ENCODE results near the gene PLEKHO2. TPM values are rescaled to one million over a fixed set of nuclear protein-coding genes. Genes with fewer than 3 reads are reported as not detected.

PLEKHO2 gene
- total and polyA plus RNA-seq, 10 donors, result 33.9 to 249 (median 141) TPM

GRCh38 chr15:64865998-64866520 lies 24.3 kb downstream of the PLEKHO2 start:
- Histone ChIP-seq H3K27me3 (replicated peaks in 1 of 7) (no peaks in the 10 kb centered on the region), H3K36me3 (peaks cover 6 to 97% (median 61%) of the 10 kb centered on the region in 6 donors), H3K27ac (peak overlapping the region; percentile 29 to 99 (median 80)), H3K4me1 (peaks cover 18 to 99% (median 80%) of the 10 kb centered on the region in 6 donors), H3K4me3 (no peak overlapping the region), H3K9me3 (no peaks in the 10 kb centered on the region)
- DNase-seq, result no peak
- 38 to 75% (median 70%) methylated on average over 1 to 6 of the region's 6 CpGs for WGBS, 5 donors
- no peak for TF ChIP-seq CTCF (IDR thresholded peaks at IDR 0.05 in 8 of 11, conservative IDR thresholded peaks at IDR 0.05 in 3 of 11)
- TF ChIP-seq POLR2A (IDR thresholded peaks at IDR 0.05), result no peak
- TF ChIP-seq POLR2AphosphoS5 (IDR thresholded peaks at IDR 0.05), result peak; percentile 57 to 84 (median 81)
- intact Hi-C loops (cut with DNase I; ENCODE audit: low total_unique reads), result no loop called here

GRCh38 chr15:64869501-64869900 lies 27.8 kb downstream of the PLEKHO2 start:
- peak overlapping the region; percentile 53 to 99 (median 83) for H3K27ac ChIP-seq

GRCh38 chr15:64870353-64870752 lies 28.6 kb downstream of the PLEKHO2 start:
- TF ChIP-seq POLR2A (IDR thresholded peaks at IDR 0.05) (no peak), POLR2AphosphoS5 (IDR thresholded peaks at IDR 0.05) (peak; percentile 60 to 87 (median 84)), CTCF (IDR thresholded peaks at IDR 0.05 in 8 of 11, conservative IDR thresholded peaks at IDR 0.05 in 3 of 11) (no peak)
- peak overlapping the region; percentile 54 to 99 (median 83) for H3K27ac ChIP-seq
- WGBS, 5 donors, result 14 to 48% (median 38%) methylated on average over 5 to 9 of the region's 9 CpGs

More at GRCh38 chr15:64869501-64869900, 27.8 kb downstream of the PLEKHO2 start:
- Histone ChIP-seq H3K4me3 (no peak overlapping the region), H3K4me1 (peaks cover 14 to 99% (median 83%) of the 10 kb centered on the region in 6 donors), H3K9me3 (no peaks in the 10 kb centered on the region), H3K27me3 (replicated peaks in 1 of 7) (no peaks in the 10 kb centered on the region), H3K36me3 (peaks cover 4 to 68% (median 36%) of the 10 kb centered on the region in 6 donors)
- intact Hi-C loops (cut with DNase I; ENCODE audit: low total_unique reads), result no loop called here
- no peak for DNase-seq
- no peak for TF ChIP-seq POLR2AphosphoS5 (IDR thresholded peaks at IDR 0.05)
- no peak for TF ChIP-seq POLR2A (IDR thresholded peaks at IDR 0.05)
- no peak for TF ChIP-seq CTCF (IDR thresholded peaks at IDR 0.05 in 8 of 11, conservative IDR thresholded peaks at IDR 0.05 in 3 of 11)

GRCh38 chr15:64875641-64876223 lies 34.0 kb downstream of the PLEKHO2 start:
- H3K4me3 ChIP-seq, result no peak overlapping the region
- H3K9me3 ChIP-seq, result no peaks in the 10 kb centered on the region
- intact Hi-C loops (cut with DNase I; ENCODE audit: low total_unique reads), result no loop called here
- 64 to 86% (median 77%) methylated on average over 3 of the region's 3 CpGs for whole genome bisulfite sequencing, 5 donors
- TF ChIP-seq POLR2AphosphoS5 (IDR thresholded peaks at IDR 0.05), result no peak
- no peak for TF ChIP-seq POLR2A (IDR thresholded peaks at IDR 0.05)
- no peak for TF ChIP-seq CTCF (IDR thresholded peaks at IDR 0.05 in 8 of 11, conservative IDR thresholded peaks at IDR 0.05 in 3 of 11)
- H3K27ac ChIP-seq, result peak overlapping the region; percentile 22 to 99 (median 84)
- no peaks in the 10 kb centered on the region for H3K27me3 ChIP-seq (replicated peaks in 1 of 7)
- peaks cover 38 to 98% (median 71%) of the 10 kb centered on the region in 6 donors for H3K4me1 ChIP-seq
- DNase-seq, result no peak
- H3K36me3 ChIP-seq, result peaks cover 0 to 6% (median 0%) of the 10 kb centered on the region in 6 donors

More at GRCh38 chr15:64870353-64870752, 28.6 kb downstream of the PLEKHO2 start:
- Histone ChIP-seq H3K27me3 (replicated peaks in 1 of 7) (no peaks in the 10 kb centered on the region), H3K4me1 (peaks cover 14 to 99% (median 78%) of the 10 kb centered on the region in 6 donors), H3K36me3 (peaks cover 1 to 60% (median 27%) of the 10 kb centered on the region in 6 donors), H3K9me3 (no peaks in the 10 kb centered on the region), H3K4me3 (no peak overlapping the region)
- DNase-seq, result peak; percentile 87
- intact Hi-C loops (cut with DNase I; ENCODE audit: low total_unique reads), result no loop called here
